HTERT RPE-1 (cell line): Measurements from ENCODE around the gene IBA57.

Experiments used
- in situ Hi-C: fragments of 300-500 bp; cut with MboI; formaldehyde crosslinking; loops from 4 replicates; pipeline ENCODE4 v1.14.3; 2020; ENCODE audit warnings: low sequenced_read_pairs

The IBA57 gene

GRCh38 chr1:228155596-228156514 is 9.7 kb upstream of the IBA57 start:
- in situ Hi-C loops, result no loop called here

- in situ Hi-C loops, result no loop called here
These were observed 9.1 kb upstream of the IBA57 start for GRCh38 chr1:228156515-228156881.

GRCh38 chr1:228156941-228157728 is 8.5 kb upstream of the IBA57 start:
- in situ Hi-C loops, result no loop called here

GRCh38 chr1:228157729-228158126 is 7.9 kb upstream of the IBA57 start:
- in situ Hi-C loops, result no loop called here

GRCh38 chr1:228158151-228159007 is 7.2 kb upstream of the IBA57 start:
- in situ Hi-C loops, result no loop called here

- in situ Hi-C loops, result no loop called here
These were observed 6.5 kb upstream of the IBA57 start for GRCh38 chr1:228159008-228159665.

- in situ Hi-C loops, result no loop called here
These were observed 5.3 kb upstream of the IBA57 start for GRCh38 chr1:228160201-228160761.

GRCh38 chr1:228161362-228161761 is 4.2 kb upstream of the IBA57 start:
- in situ Hi-C loops, result no loop called here

- in situ Hi-C loops, result no loop called here
These were observed 3.7 kb upstream of the IBA57 start for GRCh38 chr1:228161866-228162265.

GRCh38 chr1:228162286-228163006 is 3.2 kb upstream of the IBA57 start:
- in situ Hi-C loops, result no loop called here

- in situ Hi-C loops, result no loop called here
These were observed 2.4 kb upstream of the IBA57 start for GRCh38 chr1:228163007-228163753.

- in situ Hi-C loops, result no loop called here
These were observed 1.7 kb upstream of the IBA57 start for GRCh38 chr1:228163776-228164519.

GRCh38 chr1:228164561-228165371 is 838 bp upstream of the IBA57 start:
- in situ Hi-C loops, result no loop called here

GRCh38 chr1:228166170-228166936 is 749 bp downstream of the IBA57 start:
- in situ Hi-C loops, result no loop called here

GRCh38 chr1:228168563-228169270 is 3.1 kb downstream of the IBA57 start:
- in situ Hi-C loops, result no loop called here

GRCh38 chr1:228169345-228169744 is 3.7 kb downstream of the IBA57 start:
- in situ Hi-C loops, result no loop called here
